Left renal cortex interstitium (tissue), 4 donors: ENCODE data around the gene IDE. TPM values are rescaled to one million over a fixed set of nuclear protein-coding genes. Genes with fewer than 3 reads are reported as not detected.
"Not testable (repeated sequence)": the region's sequence is repeated elsewhere in the genome, so short reads cannot be mapped to it uniquely, and the experiment has no call there.

ENCODE experiments used
- DNase-seq, 4 donors: peaks; one replicate each; pipeline ENCODE4 v3.0.0-alpha.2; 2013; ENCODE audit warnings: low read depth in 4 of 4, low spot score in 2 of 4, missing footprints in 1 of 4
- polyA plus RNA-seq, 4 donors: library from polyadenylated mRNA; unstranded; fragments of 120-200 nt; gene quantifications; one replicate each; pipeline ENCODE4 v1.2.1, GENCODE V29; 2013; ENCODE audit not compliant: insufficient read length in 4 of 4

IDE gene
- polyA plus RNA-seq, 4 donors, result 19.7 to 30.2 (median 24.0) TPM

DNA sequence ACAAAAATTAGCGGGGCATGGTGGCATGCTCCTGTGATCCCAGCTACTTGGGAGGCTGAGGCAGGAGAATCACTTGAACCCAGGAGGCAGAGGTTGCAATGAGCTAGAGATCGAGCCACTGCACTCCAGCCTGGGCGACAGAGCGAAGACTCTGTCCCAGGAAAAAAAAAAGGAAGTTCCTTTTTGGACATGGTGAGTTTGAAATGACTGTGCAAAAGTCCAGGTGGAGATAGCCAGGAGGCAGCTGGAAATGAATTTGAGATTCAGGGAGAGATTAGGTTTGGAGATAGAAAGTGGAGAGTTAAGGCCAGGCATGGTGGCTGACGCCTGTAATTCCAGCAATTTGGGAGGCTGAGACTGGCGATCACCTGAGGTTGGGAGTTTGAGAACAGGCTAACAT lies 143.8 kb downstream of the IDE start:
- no peak for DNase-seq

DNA sequence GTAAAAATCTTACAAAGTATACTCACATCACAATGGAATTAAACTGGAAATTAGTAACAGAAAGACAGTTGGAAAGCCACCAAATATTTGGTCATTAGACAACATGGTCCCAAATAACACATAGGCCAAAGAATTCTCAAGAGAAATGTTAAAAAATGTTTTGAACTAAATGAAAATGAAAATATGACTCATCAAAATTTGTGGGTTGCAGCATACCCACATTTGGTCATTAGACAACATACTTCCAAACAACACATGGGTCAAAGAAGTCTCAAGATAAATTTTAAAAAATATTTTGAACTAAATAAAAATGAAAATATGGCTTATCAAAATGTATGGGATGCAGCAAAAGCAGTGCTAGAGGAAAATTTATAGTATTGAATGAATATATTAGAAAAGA lies 152.3 kb downstream of the IDE start:
- DNase-seq, result no peak

GRCh38 chr10:92420546-92421275 lies 153.2 kb downstream of the IDE start:
- DNase-seq, result no peak

DNA sequence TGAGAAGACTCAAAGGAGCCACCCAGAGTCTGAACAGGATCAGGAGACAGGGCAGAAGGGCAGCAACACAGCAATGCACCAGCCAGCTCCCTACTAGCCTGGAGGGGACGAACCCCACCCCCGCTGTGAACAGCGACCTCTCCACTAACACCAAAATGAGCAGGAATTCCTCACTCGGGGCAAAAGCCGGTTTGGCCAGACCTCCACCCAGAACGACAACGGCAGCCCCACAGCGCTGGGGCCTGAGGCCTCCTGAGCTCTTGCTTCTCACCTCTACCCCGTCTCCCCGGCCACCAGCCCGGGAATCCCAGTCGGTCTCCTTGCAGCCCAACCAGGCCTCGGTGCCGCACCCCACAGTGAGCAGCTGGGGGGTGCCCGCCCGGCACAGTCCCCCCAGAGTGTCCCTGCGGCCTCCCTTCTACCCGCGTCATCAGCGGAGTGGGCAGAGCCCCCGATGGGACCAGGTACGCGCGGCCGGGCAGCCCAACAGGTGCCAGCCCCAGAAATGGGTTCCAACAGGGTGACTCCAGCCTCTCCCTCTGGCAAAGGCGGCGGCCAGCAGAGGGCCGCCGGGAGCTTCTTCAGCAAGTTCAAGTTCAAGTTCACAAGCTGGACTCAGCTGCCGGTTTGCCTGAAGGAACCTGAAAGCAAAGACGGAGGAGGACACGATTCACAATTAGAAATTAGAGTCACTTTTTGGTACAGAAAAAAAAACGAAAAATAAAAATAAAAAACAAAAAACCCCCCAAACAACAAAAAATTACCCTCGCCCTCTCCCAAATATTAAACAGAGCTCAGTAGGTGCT lies 153.9 kb downstream of the IDE start:
- peak in 1 of 4 donors; percentile 29 for DNase-seq

- DNase-seq, result no peak
Measured at GRCh38 chr10:92418891-92419290, 155.0 kb downstream of the IDE start.

- DNase-seq, result no peak
Measured at GRCh38 chr10:92418221-92418620, 155.7 kb downstream of the IDE start.

DNA sequence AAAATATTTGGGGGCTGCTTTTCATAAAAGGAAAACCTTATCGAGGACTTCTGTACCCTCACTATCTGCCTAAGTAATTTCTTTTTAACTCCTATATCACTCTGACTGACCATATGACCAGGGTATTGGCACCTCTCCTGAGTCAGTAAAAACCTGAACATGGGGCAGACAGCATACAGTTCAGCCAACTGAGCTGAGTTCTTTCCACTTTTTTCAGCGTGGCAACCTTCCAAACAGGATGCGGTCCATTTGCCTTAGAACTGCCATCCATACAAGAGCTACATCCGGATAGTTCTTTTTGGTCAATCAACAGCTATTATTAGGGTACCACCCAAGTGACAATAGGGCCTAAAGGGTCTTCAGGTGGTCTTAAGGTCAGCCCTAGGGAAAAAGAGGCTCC lies 160.4 kb downstream of the IDE start:
- DNase-seq, result no peak

- no peak for DNase-seq
Measured at GRCh38 chr10:92413011-92413410, 160.9 kb downstream of the IDE start.

- DNase-seq, result no peak
Measured at GRCh38 chr10:92411406-92411805, 162.5 kb downstream of the IDE start.

DNA sequence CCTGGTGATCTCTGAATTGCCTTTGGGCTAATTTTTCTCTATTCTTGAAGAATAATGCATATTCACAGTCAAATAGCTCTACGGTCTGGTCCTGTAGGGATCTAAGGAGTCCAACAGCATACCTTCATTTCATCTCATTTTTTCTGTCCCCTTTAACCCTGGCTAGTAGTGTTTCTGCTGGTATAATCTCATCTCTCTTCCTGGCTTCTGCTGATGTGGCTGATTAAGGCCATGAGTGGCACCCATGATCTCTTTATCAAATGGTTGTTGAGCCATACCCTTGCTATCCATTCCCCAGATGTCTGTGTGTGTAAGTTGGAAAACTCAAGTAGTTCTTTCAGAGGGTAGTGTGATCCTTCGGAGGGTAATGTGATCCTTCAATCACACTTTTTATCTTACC lies 163.4 kb downstream of the IDE start:
- no peak for DNase-seq

GRCh38 chr10:92408017-92408361 lies 165.9 kb downstream of the IDE start:
- no peak for DNase-seq

DNA sequence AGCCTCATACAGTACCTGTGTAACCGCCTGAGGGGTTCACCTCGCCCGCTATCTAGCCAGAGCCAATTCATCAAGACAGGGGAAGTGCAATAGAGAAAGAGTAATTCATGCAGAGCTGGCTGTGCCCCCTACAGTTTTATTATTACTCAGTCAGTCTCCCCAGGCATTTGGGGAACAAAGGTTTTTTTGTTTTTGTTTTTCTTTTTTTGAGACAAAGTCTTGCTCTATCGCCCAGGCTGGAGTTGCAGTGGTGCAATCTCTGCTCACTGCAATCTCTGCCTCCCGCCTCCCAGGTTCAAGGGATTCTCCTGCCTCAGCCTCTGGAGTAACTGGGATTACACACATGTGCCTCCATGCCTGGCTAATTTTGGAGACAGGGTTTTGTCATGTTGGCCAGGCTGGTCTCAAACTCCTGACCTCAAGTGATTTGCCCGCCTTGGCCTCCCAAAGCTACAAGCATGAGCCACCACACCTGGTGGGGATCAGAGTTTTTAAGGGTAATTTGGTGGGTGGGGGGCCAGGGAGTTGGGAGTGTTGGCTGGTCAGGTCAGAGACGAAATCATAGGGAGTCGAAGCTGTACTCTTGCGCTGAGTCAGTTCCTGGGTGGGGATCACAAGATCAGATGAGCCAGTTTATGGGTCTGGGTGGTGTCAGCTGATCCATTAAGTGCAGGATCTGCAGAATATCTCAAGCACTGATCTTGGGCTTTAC lies 166.4 kb downstream of the IDE start:
- DNase-seq, result no peak

DNA sequence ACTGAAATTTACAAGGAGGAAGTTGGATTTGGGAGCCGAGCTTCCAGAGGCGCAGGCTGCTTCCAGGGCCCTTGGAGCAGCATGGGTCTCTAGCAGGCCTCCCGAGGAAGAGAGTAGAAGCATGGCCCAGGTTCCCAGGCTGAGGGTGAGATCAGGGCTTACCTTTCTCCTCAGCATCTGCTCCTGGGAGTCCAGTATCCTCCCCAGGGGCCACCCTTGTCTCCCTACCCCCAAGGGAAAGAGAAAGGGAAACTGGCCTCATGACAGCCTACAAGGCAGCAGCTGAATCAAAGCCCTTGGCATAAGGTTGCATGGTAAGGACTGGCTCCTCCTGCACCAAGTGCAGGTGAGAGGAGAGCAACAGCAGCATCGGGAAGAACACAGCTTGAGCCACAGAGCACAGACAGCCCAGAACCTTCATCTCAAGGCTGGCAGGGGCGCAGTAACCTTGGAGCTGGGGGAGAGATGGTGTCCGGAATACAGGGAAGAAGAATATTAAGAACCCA lies 168.4 kb downstream of the IDE start:
- no peak for DNase-seq

- DNase-seq, result peak in 1 of 4 donors; percentile 15
Measured at GRCh38 chr10:92404612-92405418, 169.1 kb downstream of the IDE start.

DNA sequence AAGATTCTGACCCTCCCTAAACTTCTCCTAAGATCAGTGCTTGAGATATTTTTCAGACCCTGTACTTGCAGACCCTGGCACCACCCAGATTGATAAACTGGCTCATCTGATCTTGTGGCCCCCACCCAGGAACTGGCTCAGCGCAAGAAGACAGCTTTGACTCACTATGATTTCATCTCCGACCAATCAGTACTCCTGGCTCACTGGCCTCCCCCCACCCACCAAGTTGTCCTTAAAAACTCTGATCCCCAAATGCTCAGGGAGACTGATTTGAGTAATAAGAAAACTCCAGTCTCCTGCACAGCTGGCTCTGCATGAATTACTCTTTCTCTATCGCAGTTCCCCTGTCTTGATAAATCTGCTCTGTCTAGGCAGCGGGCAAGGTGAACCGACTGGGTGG lies 171.7 kb downstream of the IDE start:
- not testable (repeated sequence) for DNase-seq

Other genes with a start within 250 kb of the IDE start
- 10 to 100 TPM; 27.9 to 34.2 (median 30.9) TPM for gene KIF11, start 19.0 kb upstream of the IDE start, polyA plus RNA-seq
- gene HHEX, start 115.9 kb upstream of the IDE start, polyA plus RNA-seq, result 1 to 10 TPM; 7.8 to 9.5 (median 8.4) TPM